ENCODE measurements around the gene CHGA.

Gene CHGA

GRCh38 chr14:92922883-92923743, at the start of gene CHGA:
Gene CHGA, plus strand, starts transcription at chr14:92923150. Its CDS starts 210 bp downstream, at chr14:92923360.
- peak; percentile 21 for DNase-seq

GRCh38 chr14:92874962-92875661, 47.8 kb upstream of the CHGA start:
- no peak for DNase-seq

GRCh38 chr14:92877757-92878431, 45.1 kb upstream of the CHGA start:
- no peak for DNase-seq

GRCh38 chr14:92880351-92880750, 42.6 kb upstream of the CHGA start:
- no peak for DNase-seq

- DNase-seq, result no peak
Measured at GRCh38 chr14:92880851-92881250, 42.1 kb upstream of the CHGA start.

GRCh38 chr14:92883066-92883465, 39.9 kb upstream of the CHGA start:
- DNase-seq, result no peak

- no peak for DNase-seq
Measured at GRCh38 chr14:92884410-92884809, 38.5 kb upstream of the CHGA start.

GRCh38 chr14:92885279-92886061, 37.5 kb upstream of the CHGA start:
- no peak for DNase-seq

GRCh38 chr14:92886337-92886736, 36.6 kb upstream of the CHGA start:
- DNase-seq, result no peak

GRCh38 chr14:92887157-92887556, 35.8 kb upstream of the CHGA start:
- no peak for DNase-seq

GRCh38 chr14:92888896-92889295, 34.1 kb upstream of the CHGA start:
- no peak for DNase-seq

- peak; percentile 7 for DNase-seq
Measured at GRCh38 chr14:92890830-92891588, 31.9 kb upstream of the CHGA start.

GRCh38 chr14:92892589-92892988, 30.4 kb upstream of the CHGA start:
- no peak for DNase-seq

GRCh38 chr14:92895352-92895878, 27.5 kb upstream of the CHGA start:
- DNase-seq, result no peak

- DNase-seq, result peak; percentile 13
Measured at GRCh38 chr14:92897922-92898565, 24.9 kb upstream of the CHGA start.

GRCh38 chr14:92898566-92899131, 24.3 kb upstream of the CHGA start:
- DNase-seq, result peak; percentile 9

- DNase-seq, result no peak
Measured at GRCh38 chr14:92900660-92901059, 22.3 kb upstream of the CHGA start.

GRCh38 chr14:92902191-92902590, 20.8 kb upstream of the CHGA start:
- no peak for DNase-seq

GRCh38 chr14:92902726-92903125, 20.2 kb upstream of the CHGA start:
- DNase-seq, result no peak

- peak; percentile 9 for DNase-seq
Measured at GRCh38 chr14:92903359-92903758, 19.6 kb upstream of the CHGA start.

GRCh38 chr14:92905667-92906066, 17.3 kb upstream of the CHGA start:
- DNase-seq, result no peak
